ENCODE measurements around the gene EXOC2. TPM values are rescaled to one million over a fixed set of nuclear protein-coding genes. Genes with fewer than 3 reads are reported as not detected.

The EXOC2 gene
- total and polyA plus RNA-seq, 2 of the 13 experiments (the other 11 are each of a cell fraction or from before 2014, with no cell fraction given), result 12.6 to 22.9 TPM

GRCh38 chr6:692356-692851, 535 bp downstream of the EXOC2 start (continued):
- TF ChIP-seq ZNF512B (CRISPR knock-in tag; IDR thresholded peaks at IDR 0.05; ENCODE audit: borderline replicate concordance) (0 out of 2 replicates have a peak, but pooled peaks have one; percentile 10), ARNT (IDR thresholded peaks at IDR 0.05) (no peak), SOX13 (IDR thresholded peaks at IDR 0.05) (no peak), SOX13 (CRISPR knock-in tag; conservative IDR thresholded peaks at IDR 0.05 in 1 of 2, IDR thresholded peaks at IDR 0.05 in 1 of 2) (no peak), ATM (IDR thresholded peaks at IDR 0.05; ENCODE audit: borderline replicate concordance) (no peak), ZBED4 (CRISPR knock-in tag; IDR thresholded peaks at IDR 0.05; ENCODE audit: borderline replicate concordance) (no peak), MNT (IDR thresholded peaks at IDR 0.05) (no peak), HNF4G (IDR thresholded peaks at IDR 0.05; ENCODE audit: borderline replicate concordance, low read depth, low read length) (no peak), HNF4G (CRISPR knock-in tag; IDR thresholded peaks at IDR 0.05; ENCODE audit: borderline replicate concordance, low read depth) (no peak), ERF (CRISPR knock-in tag; IDR thresholded peaks at IDR 0.05) (no peak), ZNF207 (IDR thresholded peaks at IDR 0.05; ENCODE audit: borderline replicate concordance) (no peak), PHF21A (CRISPR knock-in tag; IDR thresholded peaks at IDR 0.05) (no peak), RFX5 (IDR thresholded peaks at IDR 0.05; ENCODE audit: low read depth, low read length) (no peak), GATAD2A (CRISPR knock-in tag; IDR thresholded peaks at IDR 0.05) (peak; percentile 12; the same call in 1 of the 2 replicates)
- TF ChIP-seq, protein P1, sequence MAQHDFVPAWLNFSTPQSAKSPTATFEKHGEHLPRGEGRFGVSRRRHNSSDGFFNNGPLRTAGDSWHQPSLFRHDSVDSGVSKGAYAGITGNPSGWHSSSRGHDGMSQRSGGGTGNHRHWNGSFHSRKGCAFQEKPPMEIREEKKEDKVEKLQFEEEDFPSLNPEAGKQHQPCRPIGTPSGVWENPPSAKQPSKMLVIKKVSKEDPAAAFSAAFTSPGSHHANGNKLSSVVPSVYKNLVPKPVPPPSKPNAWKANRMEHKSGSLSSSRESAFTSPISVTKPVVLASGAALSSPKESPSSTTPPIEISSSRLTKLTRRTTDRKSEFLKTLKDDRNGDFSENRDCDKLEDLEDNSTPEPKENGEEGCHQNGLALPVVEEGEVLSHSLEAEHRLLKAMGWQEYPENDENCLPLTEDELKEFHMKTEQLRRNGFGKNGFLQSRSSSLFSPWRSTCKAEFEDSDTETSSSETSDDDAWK (CRISPR knock-in tag; IDR thresholded peaks at IDR 0.05), result no peak
- TF ChIP-seq, protein P2, sequence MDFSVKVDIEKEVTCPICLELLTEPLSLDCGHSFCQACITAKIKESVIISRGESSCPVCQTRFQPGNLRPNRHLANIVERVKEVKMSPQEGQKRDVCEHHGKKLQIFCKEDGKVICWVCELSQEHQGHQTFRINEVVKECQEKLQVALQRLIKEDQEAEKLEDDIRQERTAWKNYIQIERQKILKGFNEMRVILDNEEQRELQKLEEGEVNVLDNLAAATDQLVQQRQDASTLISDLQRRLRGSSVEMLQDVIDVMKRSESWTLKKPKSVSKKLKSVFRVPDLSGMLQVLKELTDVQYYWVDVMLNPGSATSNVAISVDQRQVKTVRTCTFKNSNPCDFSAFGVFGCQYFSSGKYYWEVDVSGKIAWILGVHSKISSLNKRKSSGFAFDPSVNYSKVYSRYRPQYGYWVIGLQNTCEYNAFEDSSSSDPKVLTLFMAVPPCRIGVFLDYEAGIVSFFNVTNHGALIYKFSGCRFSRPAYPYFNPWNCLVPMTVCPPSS (IDR thresholded peaks at IDR 0.05), result no peak

Data from HepG2 (cell line).